ENCODE results near the gene PAF1. TPM values are rescaled to one million over a fixed set of nuclear protein-coding genes. Genes with fewer than 3 reads are reported as not detected.

The PAF1 gene
- total and polyA plus RNA-seq, 2 of the 13 experiments (the other 11 are each of a cell fraction or from before 2014, with no cell fraction given), result 30.2 to 31.1 TPM

GRCh38 chr19:39435499-39436349 is 44.8 kb upstream of the PAF1 start, which contains the start of gene RPS16 (continued):
- peak; percentile 92 for TF ChIP-seq ESRRA (CRISPR knock-in tag; IDR thresholded peaks at IDR 0.05; ENCODE audit: low read depth)
- TF ChIP-seq ATF7-NPFF (CRISPR knock-in tag; IDR thresholded peaks at IDR 0.05; ENCODE audit: low read depth), result peak; percentile 75; the same call in 1 of the 2 replicates
- TF ChIP-seq ZNF20 (CRISPR knock-in tag; IDR thresholded peaks at IDR 0.05), result no peak
- TF ChIP-seq MAF1 (CRISPR knock-in tag; IDR thresholded peaks at IDR 0.05; ENCODE audit: borderline replicate concordance), result peak; percentile 79; the same call in 1 of the 2 replicates
- no peak for TF ChIP-seq PLSCR1 (CRISPR knock-in tag; IDR thresholded peaks at IDR 0.05; ENCODE audit: borderline replicate concordance)
- TF ChIP-seq TEAD2 (CRISPR knock-in tag; IDR thresholded peaks at IDR 0.05), result no peak
- TF ChIP-seq HOXD1 (CRISPR knock-in tag; IDR thresholded peaks at IDR 0.05), result 0 out of 2 replicates have a peak, but pooled peaks have one; percentile 46
- TF ChIP-seq FOXP1 (IDR thresholded peaks at IDR 0.05), result no peak
- no peak for TF ChIP-seq FOXP1 (CRISPR knock-in tag; IDR thresholded peaks at IDR 0.05)
- peak; percentile 64 for TF ChIP-seq FOSL2 (CRISPR knock-in tag; IDR thresholded peaks at IDR 0.05)
- TF ChIP-seq BHLHE40 (IDR thresholded peaks at IDR 0.05; ENCODE audit: low read length), result peak; percentile 32; the same call in 1 of the 2 replicates
- peak; percentile 96 for TF ChIP-seq ZNF224 (CRISPR knock-in tag; IDR thresholded peaks at IDR 0.05)
- no peak for TF ChIP-seq ARNT (IDR thresholded peaks at IDR 0.05)
- no peak for TF ChIP-seq SAFB2 (CRISPR knock-in tag; IDR thresholded peaks at IDR 0.05; ENCODE audit: borderline replicate concordance, low read depth)
- TF ChIP-seq ZUFSP (CRISPR knock-in tag; IDR thresholded peaks at IDR 0.05; ENCODE audit: borderline replicate concordance), result no peak
- TF ChIP-seq PRMT3 (CRISPR knock-in tag; IDR thresholded peaks at IDR 0.05; ENCODE audit: borderline replicate concordance, low read depth), result no peak
- TF ChIP-seq CC2D1A (CRISPR knock-in tag; IDR thresholded peaks at IDR 0.05), result no peak
- no peak for TF ChIP-seq TCF12 (IDR thresholded peaks at IDR 0.05)
- TF ChIP-seq TCF12 (CRISPR knock-in tag; IDR thresholded peaks at IDR 0.05), result no peak

Data from HepG2 (cell line).